Epithelial cell of proximal tubule (primary cell): Measurements from ENCODE around the gene ROR1. TPM values are rescaled to one million over a fixed set of nuclear protein-coding genes. Genes with fewer than 3 reads are reported as not detected.

Source experiments
- DNase-seq: peaks from one replicate; pipeline ENCODE4 v3.0.0-alpha.2; 2011; ENCODE audit warnings: low read depth
- H3K4me3 ChIP-seq: 2 replicates; pipeline ENCODE4 v1.5.1; 2011; ENCODE audit warnings: low read depth, mild to moderate bottlenecking, low read length
- CTCF ChIP-seq: conservative IDR thresholded peaks from 2 replicates; pipeline ENCODE4 v1.5.1; 2012; ENCODE audit warnings: low read depth, mild to moderate bottlenecking, low read length
- total RNA-seq: library from RNA; depleted of rRNA; stranded (reverse); fragments of >200 nt; gene quantifications from 2 replicates; pipeline ENCODE4 v1.2.3, GENCODE V29; 2015

The ROR1 gene
- total RNA-seq, 1 donor from 2014 or later, result 5.9 TPM

DNA sequence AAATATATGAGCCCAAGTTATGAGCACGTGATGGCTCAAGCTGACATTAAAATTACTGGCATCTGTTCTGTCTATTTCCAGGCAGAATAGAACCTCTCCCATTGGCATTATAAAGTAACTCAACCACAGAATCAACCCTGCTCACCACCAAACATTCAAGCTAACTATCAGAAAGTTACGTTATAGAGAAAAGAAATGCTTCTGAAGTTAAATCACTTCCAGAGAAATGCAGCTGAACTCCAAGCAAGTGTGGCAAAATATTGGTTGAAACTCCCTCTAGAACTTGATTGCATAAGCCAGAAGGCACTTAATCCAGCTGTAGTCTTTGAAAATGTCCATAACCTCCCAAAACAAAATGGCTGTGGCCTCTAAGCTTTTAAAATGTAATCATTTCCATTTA lies 393.4 kb downstream of the ROR1 start:
- no peak for TF ChIP-seq CTCF
- no peak for DNase-seq
- no peak overlapping the region for H3K4me3 ChIP-seq

- H3K4me3 ChIP-seq, result no peak overlapping the region
- DNase-seq, result no peak
- no peak for TF ChIP-seq CTCF
Observed at GRCh38 chr1:64171246-64171645, 397.4 kb downstream of the ROR1 start.

DNA sequence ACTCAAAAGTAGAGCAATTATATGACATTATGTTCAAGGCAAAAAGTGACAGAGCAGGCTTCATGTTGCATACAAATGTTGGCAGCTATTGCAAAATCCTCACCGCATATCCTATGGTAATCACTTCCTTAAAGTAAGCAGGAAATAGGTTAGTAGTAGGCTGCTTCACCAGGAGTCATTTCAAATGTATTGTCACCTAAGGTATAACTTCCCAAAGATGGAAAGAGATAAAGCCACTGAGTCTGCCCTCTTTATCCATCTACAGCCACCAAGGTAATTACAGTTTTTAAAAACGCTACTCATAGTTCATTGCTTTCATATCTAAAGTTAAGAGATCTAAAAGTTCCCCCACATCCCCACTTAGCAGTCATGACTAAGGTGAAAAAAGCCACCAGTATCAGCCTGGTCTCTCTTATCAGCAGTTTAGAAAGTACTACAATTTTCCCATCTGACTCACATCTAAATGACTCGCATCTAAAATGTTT lies 398.0 kb downstream of the ROR1 start:
- DNase-seq, result no peak
- no peak overlapping the region for H3K4me3 ChIP-seq

GRCh38 chr1:64172458-64172983 lies 398.7 kb downstream of the ROR1 start:
- no peak for TF ChIP-seq CTCF
- no peak overlapping the region for H3K4me3 ChIP-seq
- no peak for DNase-seq

More for the DNA sequence above, 398.0 kb downstream of the ROR1 start:
- TF ChIP-seq CTCF, result no peak

DNA sequence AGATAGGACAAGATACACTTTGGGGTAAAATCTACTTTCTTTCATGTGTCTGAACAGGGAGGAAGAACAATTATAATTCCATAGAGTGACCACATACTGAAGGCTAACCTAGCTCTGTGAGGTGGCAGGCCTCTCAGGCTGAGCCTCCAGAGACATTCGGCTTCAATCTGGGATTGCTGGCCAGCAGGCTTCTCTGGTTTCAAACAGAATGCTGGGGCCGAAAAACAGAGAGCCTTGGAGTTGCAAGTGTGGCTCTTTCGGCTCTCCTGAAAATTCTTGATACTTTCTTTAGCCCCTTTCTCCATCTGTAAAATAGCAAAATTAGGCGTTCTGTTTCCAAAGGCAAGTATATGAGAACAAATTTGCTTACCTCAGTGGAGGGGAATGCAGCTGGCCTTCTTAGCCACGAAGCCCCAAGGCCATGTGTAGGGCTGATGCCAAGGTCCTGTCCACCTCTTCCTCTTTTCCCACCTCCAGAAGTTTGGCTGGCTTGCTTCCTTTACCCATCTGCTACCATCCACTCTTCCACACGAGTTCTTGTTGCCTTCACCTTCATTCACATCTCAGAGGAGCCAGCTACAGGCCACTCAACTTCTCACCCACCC lies 399.6 kb downstream of the ROR1 start:
- DNase-seq, result no peak
- no peak overlapping the region for H3K4me3 ChIP-seq
- no peak for TF ChIP-seq CTCF

DNA sequence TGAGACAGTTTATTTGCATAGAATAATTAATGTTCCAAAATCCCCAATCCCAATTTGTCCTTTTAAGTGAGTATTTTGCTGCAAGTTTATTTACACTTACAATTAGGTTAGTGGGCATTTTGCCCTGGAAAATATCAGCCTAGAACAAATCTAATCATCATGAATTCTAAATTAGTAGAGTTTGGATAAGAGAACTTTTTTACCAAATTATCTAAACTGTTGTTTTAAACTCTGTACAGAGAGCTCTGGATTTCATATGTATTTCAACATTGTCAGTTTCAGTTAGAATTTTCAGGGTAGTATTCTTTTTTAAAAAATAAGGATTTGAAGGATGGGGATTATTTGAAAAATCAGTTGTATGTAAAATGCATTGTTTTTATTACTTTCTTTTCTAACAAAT lies 401.8 kb downstream of the ROR1 start:
- TF ChIP-seq CTCF, result no peak
- DNase-seq, result no peak
- H3K4me3 ChIP-seq, result no peak overlapping the region

DNA sequence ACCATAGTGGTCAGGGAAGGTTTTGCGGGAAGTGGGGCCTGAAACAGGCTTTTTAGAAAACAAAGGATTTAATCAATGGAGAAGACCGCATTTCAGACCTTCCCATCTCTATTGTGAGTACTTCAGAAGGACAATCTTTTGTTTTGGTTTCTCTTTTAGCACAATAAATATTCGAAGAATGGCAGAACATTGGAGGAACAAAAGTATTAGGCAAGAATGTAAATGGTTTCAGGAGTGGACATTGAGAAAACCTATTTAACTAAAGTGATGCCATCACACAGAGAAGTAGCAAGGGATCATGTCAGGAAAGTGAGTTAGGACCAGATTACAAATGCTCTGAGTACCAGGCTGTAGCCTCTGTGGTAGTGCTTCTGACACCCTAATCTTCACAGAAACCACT lies 402.8 kb downstream of the ROR1 start:
- TF ChIP-seq CTCF, result no peak
- H3K4me3 ChIP-seq, result no peak overlapping the region
- no peak for DNase-seq
